ENCODE data around the gene DSCAM.

Gene DSCAM

DNA sequence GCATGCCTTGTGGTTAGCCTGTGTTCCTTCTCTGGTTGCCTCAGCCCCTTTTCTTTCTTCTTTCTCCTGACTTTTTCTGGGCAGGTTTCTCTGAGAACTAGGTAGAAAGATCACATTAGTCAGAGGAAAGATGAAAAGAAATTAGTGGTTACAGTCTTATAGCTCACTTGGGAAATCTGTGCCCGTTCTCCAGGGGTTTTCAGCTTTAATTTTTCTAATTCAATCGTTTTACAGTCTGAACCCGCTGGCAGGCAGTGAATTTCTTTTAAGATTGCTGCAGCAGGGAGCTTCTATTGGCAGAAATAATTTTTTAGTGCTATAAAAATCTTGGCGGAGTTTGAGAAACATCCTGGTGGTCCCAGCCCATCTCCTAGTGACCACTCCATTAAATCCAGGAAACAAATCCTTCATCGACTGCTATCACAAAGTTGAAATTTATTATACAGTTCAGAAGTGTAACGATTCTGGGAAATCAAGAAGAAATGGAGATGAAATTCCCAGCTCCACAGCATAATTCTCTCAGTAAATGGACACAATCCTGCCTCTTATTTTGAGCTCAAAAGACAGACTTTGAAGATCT lies 866.6 kb downstream of the DSCAM start:
- no peaks in the 10 kb centered on the region for H3K27me3 ChIP-seq (ENCODE audit: insufficient read depth, low read length)
- 93% methylated on average over 6 of the region's 6 CpGs for WGBS
- H3K4me1 ChIP-seq (ENCODE audit: insufficient read depth, low read length) = no peaks in the 10 kb centered on the region
- no peak overlapping the region for H3K4me3 ChIP-seq (ENCODE audit: low read length)
- no peaks in the 10 kb centered on the region for H3K36me3 ChIP-seq (ENCODE audit: insufficient read depth, low read length)
- no peak overlapping the region for H3K9ac ChIP-seq (ENCODE audit: low read depth, low read length)
- H3K9me3 ChIP-seq (ENCODE audit: insufficient read depth, low read depth, low read length) = no peaks in the 10 kb centered on the region
- H3K27ac ChIP-seq (ENCODE audit: low read depth, low read length) = no peak overlapping the region

DNA sequence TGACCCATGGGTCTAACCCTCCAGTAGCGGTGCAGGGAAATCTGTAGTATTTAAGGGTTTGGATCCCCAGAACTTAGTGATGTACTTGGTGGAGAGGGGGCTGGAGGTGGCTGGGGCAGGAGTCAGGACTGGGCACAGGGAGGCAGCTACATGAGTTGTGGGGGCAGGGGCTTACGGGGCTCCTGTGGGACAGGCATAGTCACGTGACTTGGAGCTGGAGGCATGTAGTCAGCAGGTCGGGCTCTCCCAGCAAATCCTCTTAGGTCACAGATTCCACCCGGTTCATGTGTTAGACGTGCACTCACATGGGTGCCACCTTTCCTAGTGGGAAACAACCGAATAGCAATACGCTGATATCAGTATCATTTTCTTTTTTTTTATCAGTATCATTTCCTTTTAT lies 867.6 kb downstream of the DSCAM start:
- H3K27me3 ChIP-seq (ENCODE audit: insufficient read depth, low read length) = no peaks in the 10 kb centered on the region
- no peaks in the 10 kb centered on the region for H3K36me3 ChIP-seq (ENCODE audit: insufficient read depth, low read length)
- no peak overlapping the region for H3K4me3 ChIP-seq (ENCODE audit: low read length)
- WGBS = 93% methylated on average over 8 of the region's 8 CpGs
- no peaks in the 10 kb centered on the region for H3K9me3 ChIP-seq (ENCODE audit: insufficient read depth, low read depth, low read length)
- H3K4me1 ChIP-seq (ENCODE audit: insufficient read depth, low read length) = no peaks in the 10 kb centered on the region
- no peak overlapping the region for H3K27ac ChIP-seq (ENCODE audit: low read depth, low read length)
- H3K9ac ChIP-seq (ENCODE audit: low read depth, low read length) = no peak overlapping the region

DNA sequence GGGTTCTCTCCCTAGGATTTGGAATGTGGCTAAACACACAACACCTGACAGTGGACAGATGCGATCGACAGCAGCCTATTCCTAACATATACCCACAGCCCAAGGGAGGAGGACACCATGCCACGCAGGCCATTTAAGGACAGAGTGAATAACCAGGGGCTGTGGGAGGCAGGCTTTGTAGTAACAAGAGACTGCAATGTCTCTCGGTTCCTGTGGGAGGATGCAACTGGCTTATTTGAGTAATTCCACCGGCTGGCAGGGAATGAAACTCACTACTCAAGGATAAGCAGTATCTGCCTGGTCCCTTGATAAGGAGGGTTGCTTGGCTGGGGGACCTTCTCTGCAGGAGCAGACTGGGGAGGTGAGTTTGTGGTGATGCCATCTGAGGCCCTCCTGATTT lies 870.2 kb downstream of the DSCAM start:
- H3K9me3 ChIP-seq (ENCODE audit: insufficient read depth, low read depth, low read length) = no peaks in the 10 kb centered on the region
- no peak overlapping the region for H3K9ac ChIP-seq (ENCODE audit: low read depth, low read length)
- no peaks in the 10 kb centered on the region for H3K36me3 ChIP-seq (ENCODE audit: insufficient read depth, low read length)
- no peak overlapping the region for H3K27ac ChIP-seq (ENCODE audit: low read depth, low read length)
- whole genome bisulfite sequencing = 89% methylated on average over 3 of the region's 5 CpGs
- no peaks in the 10 kb centered on the region for H3K27me3 ChIP-seq (ENCODE audit: insufficient read depth, low read length)
- H3K4me3 ChIP-seq (ENCODE audit: low read length) = no peak overlapping the region
- no peaks in the 10 kb centered on the region for H3K4me1 ChIP-seq (ENCODE audit: insufficient read depth, low read length)

DNA sequence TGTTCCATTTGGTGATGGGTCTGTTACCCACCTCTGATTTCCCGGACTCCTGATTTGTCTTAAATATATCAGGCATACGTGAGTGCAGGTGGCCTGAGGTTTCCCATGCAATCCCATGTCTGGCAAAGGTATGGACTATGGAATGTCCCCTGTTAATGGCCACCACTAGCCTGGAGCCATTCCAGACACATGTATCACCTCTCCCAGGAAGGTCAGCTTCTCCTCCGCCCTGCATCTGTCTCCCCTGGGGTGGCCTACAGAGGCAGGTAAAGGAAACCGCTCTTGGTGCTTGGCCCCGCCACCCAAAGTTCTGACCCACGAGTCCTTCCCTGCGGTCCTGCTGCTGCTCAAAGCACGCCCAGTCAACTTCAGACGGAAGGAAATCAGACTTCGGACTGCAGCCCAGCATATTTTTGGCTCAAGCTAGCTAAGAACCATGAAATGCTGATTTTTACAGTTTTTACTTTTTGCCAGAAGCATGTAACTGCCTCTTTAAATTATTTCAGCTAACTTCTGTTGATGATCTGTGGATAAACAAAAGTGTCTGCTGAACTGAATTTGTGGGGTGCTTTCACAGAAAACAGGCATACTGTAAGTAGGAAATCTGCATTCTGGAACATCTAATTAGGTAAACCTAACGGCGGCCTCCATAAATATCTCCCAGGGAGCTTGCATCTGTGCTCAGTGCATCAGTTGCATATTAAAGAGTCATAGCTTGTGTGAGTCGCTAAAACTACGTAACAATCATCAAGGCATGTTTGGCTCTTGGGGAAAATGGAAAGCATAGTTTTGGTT lies 873.8 kb downstream of the DSCAM start:
- Histone ChIP-seq H3K27ac (ENCODE audit: low read depth, low read length) (no peak overlapping the region), H3K27me3 (ENCODE audit: insufficient read depth, low read length) (no peaks in the 10 kb centered on the region), H3K4me1 (ENCODE audit: insufficient read depth, low read length) (no peaks in the 10 kb centered on the region), H3K4me3 (ENCODE audit: low read length) (no peak overlapping the region), H3K9ac (ENCODE audit: low read depth, low read length) (no peak overlapping the region), H3K9me3 (ENCODE audit: insufficient read depth, low read depth, low read length) (no peaks in the 10 kb centered on the region), H3K36me3 (ENCODE audit: insufficient read depth, low read length) (no peaks in the 10 kb centered on the region)
- 92% methylated on average over 14 of the region's 14 CpGs for WGBS

DNA sequence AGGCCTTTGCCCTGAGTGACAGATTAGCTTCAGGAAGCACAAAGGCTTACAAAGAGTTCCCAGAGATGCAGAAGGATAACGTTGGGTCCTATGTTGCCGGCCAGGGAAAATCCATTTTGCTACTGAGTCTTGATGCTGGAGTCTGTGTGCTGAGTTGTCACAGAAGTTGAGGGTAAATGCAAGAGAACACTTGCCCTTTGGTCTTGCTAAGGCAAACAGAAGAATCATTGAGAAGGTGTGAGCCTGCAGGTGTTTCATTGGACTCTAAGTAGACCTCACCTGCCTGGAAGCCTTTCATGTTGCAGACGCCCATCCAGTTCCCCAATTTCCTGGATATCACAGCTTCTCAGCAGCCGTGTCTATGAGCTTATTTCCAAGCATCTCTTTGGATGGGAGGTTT lies 874.5 kb downstream of the DSCAM start:
- H3K36me3 ChIP-seq (ENCODE audit: insufficient read depth, low read length) = no peaks in the 10 kb centered on the region
- no peak overlapping the region for H3K4me3 ChIP-seq (ENCODE audit: low read length)
- WGBS = 80% methylated on average over 4 of the region's 4 CpGs
- H3K9me3 ChIP-seq (ENCODE audit: insufficient read depth, low read depth, low read length) = no peaks in the 10 kb centered on the region
- no peaks in the 10 kb centered on the region for H3K27me3 ChIP-seq (ENCODE audit: insufficient read depth, low read length)
- no peaks in the 10 kb centered on the region for H3K4me1 ChIP-seq (ENCODE audit: insufficient read depth, low read length)
- no peak overlapping the region for H3K9ac ChIP-seq (ENCODE audit: low read depth, low read length)
- no peak overlapping the region for H3K27ac ChIP-seq (ENCODE audit: low read depth, low read length)

DNA sequence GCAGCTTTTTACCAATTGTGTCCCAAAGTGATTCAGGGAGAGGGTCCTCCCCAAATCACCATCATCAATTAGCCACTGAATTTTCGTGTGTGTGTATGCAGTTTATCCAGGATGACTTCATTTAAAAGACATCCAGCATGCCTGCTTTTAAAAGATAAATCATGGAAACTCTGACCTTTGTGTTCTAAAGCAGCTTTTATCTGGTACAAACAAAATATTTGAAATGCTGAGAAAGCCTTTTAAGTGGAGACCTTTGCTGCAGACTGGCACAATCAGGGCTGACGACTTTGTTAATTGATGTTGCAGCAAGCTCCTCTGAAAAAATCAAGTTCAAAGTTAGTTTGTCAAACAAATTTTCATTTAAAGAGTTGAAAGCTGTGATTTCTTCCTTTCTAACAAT lies 875.0 kb downstream of the DSCAM start:
- H3K27ac ChIP-seq (ENCODE audit: low read depth, low read length) = no peak overlapping the region
- no peaks in the 10 kb centered on the region for H3K36me3 ChIP-seq (ENCODE audit: insufficient read depth, low read length)
- H3K4me3 ChIP-seq (ENCODE audit: low read length) = no peak overlapping the region
- H3K9ac ChIP-seq (ENCODE audit: low read depth, low read length) = no peak overlapping the region
- 0 out of 2 replicates have a peak, but pooled peaks cover 2% of the 10 kb centered on the region for H3K9me3 ChIP-seq (ENCODE audit: insufficient read depth, low read depth, low read length)
- no peaks in the 10 kb centered on the region for H3K4me1 ChIP-seq (ENCODE audit: insufficient read depth, low read length)
- no peaks in the 10 kb centered on the region for H3K27me3 ChIP-seq (ENCODE audit: insufficient read depth, low read length)
- 61% methylated on average over 2 of the region's 2 CpGs for WGBS

DNA sequence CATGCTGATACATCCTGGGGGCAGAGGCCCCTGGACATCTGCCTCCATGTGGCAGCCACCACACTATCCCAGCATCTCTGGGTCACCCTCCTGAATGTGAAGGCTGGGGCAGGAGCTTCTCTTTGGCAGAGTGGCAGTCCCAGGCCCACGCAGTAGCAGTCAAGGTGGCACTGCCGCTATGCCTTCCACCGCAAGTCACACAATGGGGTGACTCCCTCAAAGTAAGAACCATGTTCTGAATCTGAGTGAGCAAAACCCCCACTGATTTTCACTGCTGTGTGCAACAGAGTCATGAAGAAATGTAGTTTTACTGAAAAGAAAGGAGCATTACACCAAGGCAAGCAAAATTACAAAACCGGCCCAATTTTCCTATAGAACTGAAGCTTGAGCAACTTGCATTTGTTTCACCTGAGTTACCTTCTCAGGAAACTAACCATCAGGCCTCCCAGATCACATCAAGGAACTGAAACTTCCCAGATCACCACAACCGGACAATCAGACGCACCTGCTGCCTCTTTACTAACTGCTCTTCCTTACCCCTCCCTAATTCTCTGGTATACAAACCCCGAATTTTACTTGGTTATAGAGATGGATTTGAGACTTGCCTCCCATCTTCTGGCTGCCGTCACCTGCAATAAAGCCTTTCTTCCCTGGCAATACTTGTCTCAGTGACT lies 877.1 kb downstream of the DSCAM start:
- Histone ChIP-seq H3K27ac (ENCODE audit: low read depth, low read length) (no peak overlapping the region), H3K4me1 (ENCODE audit: insufficient read depth, low read length) (no peaks in the 10 kb centered on the region), H3K9ac (ENCODE audit: low read depth, low read length) (no peak overlapping the region), H3K27me3 (ENCODE audit: insufficient read depth, low read length) (no peaks in the 10 kb centered on the region), H3K4me3 (ENCODE audit: low read length) (no peak overlapping the region), H3K36me3 (ENCODE audit: insufficient read depth, low read length) (no peaks in the 10 kb centered on the region), H3K9me3 (ENCODE audit: insufficient read depth, low read depth, low read length) (0 out of 2 replicates have a peak, but pooled peaks cover 11% of the 10 kb centered on the region)
- 93% methylated on average over 8 of the region's 8 CpGs for WGBS

DNA sequence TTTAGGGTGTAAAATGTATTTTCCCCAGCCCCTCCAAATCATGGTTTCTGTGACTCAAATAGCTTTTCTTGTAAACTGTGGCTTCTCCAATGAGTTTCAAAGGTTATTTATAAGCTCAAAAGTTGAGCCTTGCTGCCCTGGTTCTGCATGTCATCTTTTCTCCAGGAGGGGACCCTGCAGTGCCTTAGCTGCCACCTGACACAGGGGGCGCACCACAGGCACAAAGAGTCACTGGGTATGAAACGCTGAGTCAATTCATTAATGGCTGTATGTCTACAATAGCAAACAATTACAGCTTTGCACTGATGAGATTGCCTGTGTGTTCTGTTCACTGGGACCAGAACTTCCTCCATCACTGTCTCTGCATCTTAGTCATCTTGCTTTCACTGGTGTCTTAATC lies 878.9 kb downstream of the DSCAM start:
- Histone ChIP-seq H3K27me3 (ENCODE audit: insufficient read depth, low read length) (no peaks in the 10 kb centered on the region), H3K4me3 (ENCODE audit: low read length) (no peak overlapping the region), H3K36me3 (ENCODE audit: insufficient read depth, low read length) (no peaks in the 10 kb centered on the region), H3K9me3 (ENCODE audit: insufficient read depth, low read depth, low read length) (0 out of 2 replicates have a peak, but pooled peaks cover 11% of the 10 kb centered on the region), H3K9ac (ENCODE audit: low read depth, low read length) (no peak overlapping the region), H3K4me1 (ENCODE audit: insufficient read depth, low read length) (no peaks in the 10 kb centered on the region), H3K27ac (ENCODE audit: low read depth, low read length) (no peak overlapping the region)
- 93% methylated on average over 2 of the region's 2 CpGs for WGBS

DNA sequence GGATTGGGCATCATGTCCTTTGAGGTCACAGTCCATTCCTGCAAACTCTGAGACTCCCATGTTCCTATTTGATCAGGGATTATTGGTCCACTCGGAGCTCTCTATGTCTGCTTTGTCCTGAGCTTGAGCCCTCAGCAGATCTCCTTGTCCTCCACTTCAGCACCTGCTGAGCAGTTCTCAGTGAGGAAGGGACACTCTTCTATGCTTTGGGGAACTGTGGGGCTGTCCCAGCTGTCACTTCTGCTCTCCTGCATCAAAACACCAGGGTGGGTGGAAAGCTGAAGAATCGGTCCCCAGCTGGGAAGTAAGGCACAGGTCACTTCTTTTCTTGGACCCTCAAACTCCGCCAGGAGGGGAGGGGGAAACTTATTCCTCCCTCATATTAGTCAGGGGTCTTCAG lies 880.2 kb downstream of the DSCAM start:
- Histone ChIP-seq H3K36me3 (ENCODE audit: insufficient read depth, low read length) (no peaks in the 10 kb centered on the region), H3K4me1 (ENCODE audit: insufficient read depth, low read length) (no peaks in the 10 kb centered on the region), H3K27ac (ENCODE audit: low read depth, low read length) (no peak overlapping the region), H3K27me3 (ENCODE audit: insufficient read depth, low read length) (no peaks in the 10 kb centered on the region), H3K9ac (ENCODE audit: low read depth, low read length) (no peak overlapping the region), H3K9me3 (ENCODE audit: insufficient read depth, low read depth, low read length) (0 out of 2 replicates have a peak, but pooled peaks cover 11% of the 10 kb centered on the region), H3K4me3 (ENCODE audit: low read length) (no peak overlapping the region)
- WGBS = 83% methylated on average over 2 of the region's 3 CpGs

DNA sequence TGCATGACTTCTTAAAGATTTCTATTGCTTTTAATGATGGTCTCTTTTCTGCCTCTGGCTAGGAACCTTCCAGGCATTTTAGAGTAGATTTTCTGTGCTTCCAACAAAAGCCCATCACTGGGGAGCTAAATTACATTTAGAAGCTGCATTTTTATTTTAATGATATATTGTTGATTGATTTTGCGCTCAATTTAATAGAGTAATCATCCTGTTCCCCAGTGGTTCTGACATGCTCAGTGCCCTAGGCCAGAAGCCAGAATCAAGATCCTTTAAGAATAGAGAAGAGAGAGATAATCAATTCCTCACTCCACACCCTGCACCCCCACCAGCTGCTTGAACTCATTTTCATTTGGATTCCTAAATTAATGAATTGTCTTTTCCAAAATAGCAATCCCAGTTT lies 881.9 kb downstream of the DSCAM start:
- no peaks in the 10 kb centered on the region for H3K4me1 ChIP-seq (ENCODE audit: insufficient read depth, low read length)
- no peaks in the 10 kb centered on the region for H3K27me3 ChIP-seq (ENCODE audit: insufficient read depth, low read length)
- no peak overlapping the region for H3K4me3 ChIP-seq (ENCODE audit: low read length)
- no peaks in the 10 kb centered on the region for H3K36me3 ChIP-seq (ENCODE audit: insufficient read depth, low read length)
- H3K27ac ChIP-seq (ENCODE audit: low read depth, low read length) = no peak overlapping the region
- no CpG with 5 or more reads among the region's 1 CpG for WGBS
- H3K9ac ChIP-seq (ENCODE audit: low read depth, low read length) = no peak overlapping the region
- H3K9me3 ChIP-seq (ENCODE audit: insufficient read depth, low read depth, low read length) = peaks cover 21% of the 10 kb centered on the region

DNA sequence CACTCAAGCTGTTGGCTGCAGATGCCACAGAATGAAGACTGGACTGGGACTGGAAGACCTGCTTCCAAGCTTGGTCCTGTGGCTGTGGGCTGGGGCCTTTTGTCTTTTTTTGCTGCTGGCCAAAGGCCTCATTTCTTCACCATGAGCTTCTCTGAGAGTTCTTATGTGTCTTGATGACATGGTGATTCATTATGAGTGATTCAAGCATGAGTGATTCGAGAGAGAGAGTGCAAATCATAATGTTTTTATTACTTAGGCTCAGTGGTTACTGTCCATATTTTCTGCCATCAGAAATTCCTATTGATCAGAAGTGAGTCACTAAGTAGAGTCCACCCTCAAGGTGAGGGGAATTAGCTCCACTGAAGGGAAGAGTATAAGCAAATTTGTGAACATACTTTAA lies 885.7 kb downstream of the DSCAM start:
- H3K4me1 ChIP-seq (ENCODE audit: insufficient read depth, low read length) = no peaks in the 10 kb centered on the region
- no peak overlapping the region for H3K9ac ChIP-seq (ENCODE audit: low read depth, low read length)
- 90% methylated on average over 1 of the region's 1 CpG for WGBS
- H3K36me3 ChIP-seq (ENCODE audit: insufficient read depth, low read length) = no peaks in the 10 kb centered on the region
- H3K4me3 ChIP-seq (ENCODE audit: low read length) = no peak overlapping the region
- H3K27me3 ChIP-seq (ENCODE audit: insufficient read depth, low read length) = no peaks in the 10 kb centered on the region
- no peak overlapping the region for H3K27ac ChIP-seq (ENCODE audit: low read depth, low read length)
- H3K9me3 ChIP-seq (ENCODE audit: insufficient read depth, low read depth, low read length) = peaks cover 17% of the 10 kb centered on the region

Data from HUES64 (cell line).